MCF 10A (cell line): ENCODE measurements around the gene RRAD. TPM values are rescaled to one million over a fixed set of nuclear protein-coding genes. Genes with fewer than 3 reads are reported as not detected.

ENCODE experiments used
- BruUV-seq: library from RNA; stranded (reverse); fragments of 400-500 nt; replicated peaks from 2 replicates; lab custom pipeline; 2021; lab: Mats Ljungman, UMichigan
- CTCF ChIA-PET: fragments of 300-600 bp; sonication (Branson Sonifier 250); formaldehyde crosslinking; extraction: SDS; loops from one replicate; lab custom pipeline; 2021; ENCODE audit warnings: antibody characterized with exemption, inconsistent platforms; lab: Yijun Ruan, JAX
- POLR2A ChIA-PET: fragments of 300-600, 350-650 bp; sonication (Branson Sonifier 250); formaldehyde crosslinking; extraction: SDS; loops from one replicate; lab custom pipeline; 2020; ENCODE audit warnings: antibody characterized with exemption, inconsistent platforms; lab: Yijun Ruan, JAX
- DNase-seq: peaks from one replicate; pipeline ENCODE4 v3.0.0-alpha.2; 2018; ENCODE audit not compliant: unreplicated experiment
- H3K27ac Mint-ChIP-seq: one replicate; pipeline ENCODE4 v1.8.0; 2022; ENCODE audit warnings: mild to moderate bottlenecking, low read depth, mixed read lengths; ENCODE audit not compliant: unreplicated experiment
- H3K27me3 Mint-ChIP-seq: one replicate; pipeline ENCODE4 v1.8.0; 2022; ENCODE audit warnings: mixed read lengths; ENCODE audit not compliant: insufficient read depth, unreplicated experiment
- H3K36me3 Mint-ChIP-seq: one replicate; pipeline ENCODE4 v1.8.0; 2022; ENCODE audit warnings: mild to moderate bottlenecking, moderate library complexity, mixed read lengths; ENCODE audit not compliant: insufficient read depth, unreplicated experiment
- H3K4me1 Mint-ChIP-seq: one replicate; pipeline ENCODE4 v1.8.0; 2022; ENCODE audit warnings: mixed read lengths; ENCODE audit not compliant: insufficient read depth, unreplicated experiment
- H3K4me3 Mint-ChIP-seq: one replicate; pipeline ENCODE4 v1.8.0; 2022; ENCODE audit warnings: mild to moderate bottlenecking, moderate library complexity, mixed read lengths; ENCODE audit not compliant: unreplicated experiment
- H3K9me3 Mint-ChIP-seq: one replicate; pipeline ENCODE4 v1.8.0; 2022; ENCODE audit warnings: mixed read lengths; ENCODE audit not compliant: unreplicated experiment
- intact Hi-C: fragments of 100-400 bp; cut with micrococcal nuclease; formaldehyde crosslinking; loops from 2 replicates; pipeline ENCODE4 v1.14.1; 2022
- total RNA-seq: library from RNA; stranded (reverse); gene quantifications from 2 replicates; pipeline ENCODE4 v1.2.3, GENCODE V29; 2022
- TF ChIP-seq, protein P1 (sequence below): fragments of 200-600 bp; IDR thresholded peaks from one replicate; pipeline ENCODE4 v1.8.0; 2022; ENCODE audit warnings: antibody characterized with exemption, mild to moderate bottlenecking; ENCODE audit not compliant: unreplicated experiment

RRAD gene
- total RNA-seq, 1 experiment from 2014 or later = not detected

- Mint-ChIP-seq H3K36me3 (no peaks in the 10 kb centered on the region), H3K27me3 (no peaks in the 10 kb centered on the region), H3K4me3 (peak overlapping the region; percentile 71), H3K9me3 (no peaks in the 10 kb centered on the region), H3K27ac (no peak overlapping the region), H3K4me1 (peaks cover 14% of the 10 kb centered on the region)
- ChIA-PET POLR2A (interaction anchor here (0.6 to 1.7 kb wide), 3 partner anchors 44 to 155 kb away, joined by 3 to 11 read pairs (median 4); partner anchors contain the start of gene NAE1), CTCF (interaction anchor here (0.6 to 12.7 kb wide), 24 partner anchors 11 to 468 kb away, joined by 3 to 197 read pairs (median 4); partner anchors contain the start of genes CA7 and NAE1)
- no TSS peak for BruUV-seq
- DNase-seq = no peak
- intact Hi-C loops = loop anchor here (2.0 kb wide), 1 partner anchor 43 kb away; the partner anchor contains the start of gene NAE1
- TF ChIP-seq, protein P1, sequence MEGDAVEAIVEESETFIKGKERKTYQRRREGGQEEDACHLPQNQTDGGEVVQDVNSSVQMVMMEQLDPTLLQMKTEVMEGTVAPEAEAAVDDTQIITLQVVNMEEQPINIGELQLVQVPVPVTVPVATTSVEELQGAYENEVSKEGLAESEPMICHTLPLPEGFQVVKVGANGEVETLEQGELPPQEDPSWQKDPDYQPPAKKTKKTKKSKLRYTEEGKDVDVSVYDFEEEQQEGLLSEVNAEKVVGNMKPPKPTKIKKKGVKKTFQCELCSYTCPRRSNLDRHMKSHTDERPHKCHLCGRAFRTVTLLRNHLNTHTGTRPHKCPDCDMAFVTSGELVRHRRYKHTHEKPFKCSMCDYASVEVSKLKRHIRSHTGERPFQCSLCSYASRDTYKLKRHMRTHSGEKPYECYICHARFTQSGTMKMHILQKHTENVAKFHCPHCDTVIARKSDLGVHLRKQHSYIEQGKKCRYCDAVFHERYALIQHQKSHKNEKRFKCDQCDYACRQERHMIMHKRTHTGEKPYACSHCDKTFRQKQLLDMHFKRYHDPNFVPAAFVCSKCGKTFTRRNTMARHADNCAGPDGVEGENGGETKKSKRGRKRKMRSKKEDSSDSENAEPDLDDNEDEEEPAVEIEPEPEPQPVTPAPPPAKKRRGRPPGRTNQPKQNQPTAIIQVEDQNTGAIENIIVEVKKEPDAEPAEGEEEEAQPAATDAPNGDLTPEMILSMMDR = no peak
Observed at GRCh38 chr16:66873685-66874055, 51.7 kb downstream of the RRAD start.

DNA sequence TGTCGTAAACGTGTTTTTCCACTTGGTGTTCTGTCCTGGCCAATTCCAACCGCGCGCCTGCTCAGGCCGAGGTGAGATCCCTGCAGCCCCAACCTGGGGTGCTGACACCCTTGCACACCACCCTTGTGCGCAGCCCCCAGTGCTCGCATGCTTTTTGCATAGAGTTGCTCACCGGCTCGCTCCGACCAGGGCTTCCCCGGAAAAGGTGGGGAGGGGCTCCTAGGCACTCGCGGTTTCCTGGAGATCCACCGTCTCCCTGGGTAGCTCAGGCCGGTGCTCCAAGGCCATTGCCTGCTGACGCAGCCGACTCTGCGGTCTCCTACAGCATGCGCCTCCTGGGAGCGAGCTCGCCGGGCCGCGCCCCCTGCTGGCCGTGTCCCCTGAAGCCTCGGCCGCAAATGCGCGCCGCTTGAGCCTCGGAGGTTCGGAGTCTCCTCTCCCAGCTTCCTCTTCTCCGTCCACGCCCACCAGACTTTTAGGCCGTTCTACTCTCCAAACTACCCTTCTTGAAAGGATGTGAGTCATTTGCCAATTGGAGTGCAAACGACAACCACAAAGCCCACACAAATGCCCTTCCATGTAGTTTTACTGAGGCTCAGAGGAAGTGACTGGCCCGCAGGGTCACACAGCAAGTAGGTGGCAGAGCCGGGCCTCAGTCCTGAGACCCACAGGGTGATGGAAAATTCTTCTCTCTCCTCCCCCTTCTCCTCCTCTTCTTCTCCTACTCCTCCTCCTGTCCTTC is 52.2 kb downstream of the RRAD start:
- no TSS peak for BruUV-seq
- Mint-ChIP-seq H3K4me3 (peak overlapping the region; percentile 71), H3K4me1 (peaks cover 14% of the 10 kb centered on the region), H3K36me3 (no peaks in the 10 kb centered on the region), H3K27ac (peak overlapping the region; percentile 51), H3K9me3 (no peaks in the 10 kb centered on the region), H3K27me3 (no peaks in the 10 kb centered on the region)
- intact Hi-C loops = loop anchor here (2.0 kb wide), 1 partner anchor 42 kb away; the partner anchor contains the start of gene NAE1
- CTCF ChIA-PET = interaction anchor here (0.6 to 12.7 kb wide), 33 partner anchors 9 to 467 kb away, joined by 3 to 197 read pairs (median 4); partner anchors contain the start of genes CA7 and NAE1
- TF ChIP-seq, protein P1 = peak; percentile 90
- DNase-seq = peak; percentile 97
- POLR2A ChIA-PET = interaction anchor here (0.6 to 1.7 kb wide), 5 partner anchors 43 to 464 kb away, joined by 3 to 11 read pairs (median 4); partner anchors contain the start of gene NAE1

GRCh38 chr16:66872559-66872942 is 52.8 kb downstream of the RRAD start:
- DNase-seq = no peak
- no peaks in the 10 kb centered on the region for H3K27me3 Mint-ChIP-seq
- CTCF ChIA-PET = interaction anchor here (0.6 to 12.7 kb wide), 32 partner anchors 10 to 467 kb away, joined by 3 to 197 read pairs (median 4); partner anchors contain the start of genes CA7 and NAE1
- intact Hi-C loops = loop anchor here (2.0 kb wide), 1 partner anchor 42 kb away; the partner anchor contains the start of gene NAE1
- peaks cover 20% of the 10 kb centered on the region for H3K4me1 Mint-ChIP-seq
- H3K27ac Mint-ChIP-seq = peak overlapping the region; percentile 51
- TF ChIP-seq, protein P1 = no peak
- no peaks in the 10 kb centered on the region for H3K36me3 Mint-ChIP-seq
- peak overlapping the region; percentile 71 for H3K4me3 Mint-ChIP-seq
- BruUV-seq = no TSS peak
- POLR2A ChIA-PET = interaction anchor here (0.8 to 1.7 kb wide), 4 partner anchors 42 to 463 kb away, joined by 3 to 11 read pairs (median 4); partner anchors contain the start of gene NAE1
- no peaks in the 10 kb centered on the region for H3K9me3 Mint-ChIP-seq

DNA sequence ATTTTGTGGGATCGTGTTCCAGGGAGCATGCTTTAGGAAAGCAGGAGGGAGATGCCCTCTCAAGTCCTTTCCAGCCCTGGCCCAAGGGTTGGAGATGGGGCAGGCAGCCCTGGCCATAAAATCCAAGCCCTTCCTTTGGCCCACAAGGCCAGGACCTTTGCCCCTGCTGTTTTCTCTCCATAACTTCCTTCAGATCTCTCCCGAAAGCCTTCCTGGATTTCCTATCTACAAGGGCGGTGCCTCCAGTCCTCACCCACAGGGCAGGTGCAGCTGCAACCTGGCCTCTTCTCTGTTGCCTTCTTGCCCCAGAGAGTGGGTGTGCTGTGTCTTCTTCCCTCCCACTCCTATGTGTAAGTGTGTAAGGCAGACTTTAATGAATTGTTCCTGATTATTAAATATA is 53.5 kb downstream of the RRAD start:
- no TSS peak for BruUV-seq
- H3K9me3 Mint-ChIP-seq = no peaks in the 10 kb centered on the region
- no peaks in the 10 kb centered on the region for H3K27me3 Mint-ChIP-seq
- no peaks in the 10 kb centered on the region for H3K36me3 Mint-ChIP-seq
- H3K4me3 Mint-ChIP-seq = no peak overlapping the region
- ChIA-PET POLR2A (interaction anchor here (1.7 kb wide), 1 partner anchor 42 kb away, joined by 11 read pairs; the partner anchor contains the start of gene NAE1), CTCF (interaction anchor here (0.7 to 12.7 kb wide), 11 partner anchors 10 to 254 kb away, joined by 3 to 197 read pairs (median 5); partner anchors contain the start of genes CA7 and NAE1)
- TF ChIP-seq, protein P1 = no peak
- no peak overlapping the region for H3K27ac Mint-ChIP-seq
- peaks cover 21% of the 10 kb centered on the region for H3K4me1 Mint-ChIP-seq
- intact Hi-C loops = loop anchor here (2.0 kb wide), 1 partner anchor 41 kb away; the partner anchor contains the start of gene NAE1
- no peak for DNase-seq
